K562 (cell line): Measurements from ENCODE around the gene SLC22A4. TPM values are rescaled to one million over a fixed set of nuclear protein-coding genes. Genes with fewer than 3 reads are reported as not detected.

Source experiments
- ATAC-seq: fragments of 200-7000 bp; cut with Tn5 transposase; 3 replicates; pipeline ENCODE4 v1.9.1; 2020; ENCODE audit warnings: moderate library complexity
- BruUV-seq: library from RNA; stranded (reverse); fragments of 400-500 nt; replicated peaks from 2 replicates; lab custom pipeline; 2021; lab: Mats Ljungman, UMichigan
- CTCF ChIA-PET: fragments of 300-600 bp; formaldehyde crosslinking; extraction: SDS; loops from one replicate; lab custom pipeline; 2021; ENCODE audit warnings: low intra/inter-chr PET ratio; lab: Yijun Ruan, JAX
- POLR2A ChIA-PET: fragments of 300-600, 350-650 bp; sonication (Branson Sonifier 250); formaldehyde crosslinking; extraction: SDS; loops from one replicate; lab custom pipeline; 2021; ENCODE audit warnings: antibody characterized with exemption, inconsistent platforms; lab: Yijun Ruan, JAX
- DNase-seq, 4 experiments: peaks; one replicate each; pipeline versions ENCODE4 v3.0.0 to v3.0.0-alpha.2; 2011 to 2018; ENCODE audit warnings: low spot score in 3 of 4, mixed read lengths in 3 of 4; ENCODE audit errors: extremely low read depth in 1 of 4
- FAIRE-seq: peaks from 2 replicates; lab custom pipeline; 2011; peaks lifted over from hg19 to GRCh38; lab: Jason Lieb, UNC
- H2AFZ ChIP-seq: 2 replicates; pipeline ENCODE4 v1.6.0; 2011; ENCODE audit warnings: low read depth, low read length, control low read depth, inconsistent platforms
- H3K27ac ChIP-seq: fragments of 200-600 bp; 3 replicates; pipeline ENCODE4 v1.8.0; 2011; ENCODE audit warnings: low read depth, mild to moderate bottlenecking, control low read depth, inconsistent platforms, low read length, moderate library complexity, mixed read lengths; ENCODE audit errors: extremely low read depth
- H3K27me3 ChIP-seq, 2 experiments: fragments of 300-600 bp in 1 of 2; 2 replicates in 1 of 2; 3 replicates in 1 of 2; pipeline versions ENCODE4 v1.6.0 to v1.8.0; 2011; ENCODE audit warnings: inconsistent platforms in 2 of 2, low read length in 2 of 2, mild to moderate bottlenecking in 1 of 2, mixed read lengths in 1 of 2, moderate library complexity in 1 of 2; ENCODE audit not compliant: control insufficient read depth in 2 of 2, insufficient read depth in 2 of 2
- H3K36me3 ChIP-seq: fragments of 300-600 bp; 3 replicates; pipeline ENCODE4 v1.8.0; 2011; ENCODE audit warnings: mild to moderate bottlenecking, low read length, inconsistent platforms; ENCODE audit not compliant: control insufficient read depth, insufficient read depth
- H3K4me1 ChIP-seq, 2 experiments: fragments of 200-600 bp in 1 of 2; replicated peaks in 1 of 2; 2 replicates in 1 of 2; 3 replicates in 1 of 2; pipeline versions ENCODE4 v1.5.1 to v1.8.0; 2011; ENCODE audit warnings: inconsistent platforms in 2 of 2, low read length in 2 of 2, mild to moderate bottlenecking in 1 of 2, mixed read lengths in 1 of 2, moderate library complexity in 1 of 2; ENCODE audit not compliant: control insufficient read depth in 2 of 2, insufficient read depth in 2 of 2
- H3K4me2 ChIP-seq: 2 replicates; pipeline ENCODE4 v1.6.1; 2011; ENCODE audit warnings: low read length, control low read depth, inconsistent platforms, mixed read lengths; ENCODE audit not compliant: insufficient read depth
- H3K4me3 ChIP-seq: fragments of 200-600 bp; sonication (generic), shearing (Covaris generic); 2 replicates; pipeline ENCODE4 v1.5.1; 2016; ENCODE audit warnings: control low read depth, inconsistent platforms
- H3K79me2 ChIP-seq: fragments of 200-600 bp; 3 replicates; pipeline ENCODE4 v1.8.0; 2011; ENCODE audit warnings: low read length, inconsistent platforms; ENCODE audit not compliant: control insufficient read depth, insufficient read depth
- H3K9ac ChIP-seq, 2 experiments: 2 replicates each; pipeline versions ENCODE4 v1.6.0 to v1.6.1; 2011; ENCODE audit warnings: low read depth in 2 of 2, low read length in 2 of 2, control low read depth in 1 of 2, inconsistent platforms in 1 of 2, mild to moderate bottlenecking in 1 of 2, mixed read lengths in 1 of 2; ENCODE audit not compliant: insufficient read depth in 1 of 2
- H3K9me1 ChIP-seq: one replicate; pipeline ENCODE4 v1.6.0; 2011; ENCODE audit warnings: inconsistent platforms, mild to moderate bottlenecking, low read length, moderate library complexity; ENCODE audit not compliant: control insufficient read depth, insufficient read depth
- H3K9me3 ChIP-seq: replicated peaks from 2 replicates; pipeline ENCODE4 v1.5.1; 2011; ENCODE audit warnings: low read depth, low read length, inconsistent platforms; ENCODE audit not compliant: control insufficient read depth, insufficient read depth
- H4K20me1 ChIP-seq: replicated peaks from 2 replicates; pipeline ENCODE4 v1.6.1; 2011; ENCODE audit warnings: low read length, inconsistent platforms, mixed read lengths; ENCODE audit not compliant: control insufficient read depth, insufficient read depth
- NRF1 ChIP-seq, 2 experiments: fragments of 450-650 bp; IDR thresholded peaks in 1 of 2; conservative IDR thresholded peaks in 1 of 2; 2 replicates each; pipeline ENCODE4 v1.6.1; 2014; ENCODE audit warnings: mild to moderate bottlenecking in 2 of 2
- POLR3A ChIP-seq: IDR thresholded peaks from 2 replicates; pipeline ENCODE4 v1.6.1; 2011; ENCODE audit warnings: borderline replicate concordance, mild to moderate bottlenecking, moderate library complexity; ENCODE audit not compliant: insufficient read length, insufficient read depth; ENCODE audit errors: extremely low read depth
- WGBS: fragments of 100-300 bp; shearing (Covaris generic); methylation state at CpG from one replicate; pipeline ENCODE4 v1.1.6; 2016; ENCODE audit warnings: low coverage, mixed read lengths; ENCODE audit not compliant: insufficient coverage; ENCODE audit errors: missing lambda C conversion rate; 5-methylcytosine and 5-hydroxymethylcytosine counted together
- in situ Hi-C: fragments of 300-500 bp; cut with MboI; formaldehyde crosslinking; loops from 4 replicates; pipeline ENCODE4 v1.15.0; 2018; ENCODE audit warnings: inconsistent platforms, mixed read lengths
- intact Hi-C: fragments of 100-400 bp; cut with micrococcal nuclease; formaldehyde crosslinking; loops from 2 replicates; pipeline ENCODE4 v1.14.2; 2022
- polyA plus RNA-seq, 8 experiments: library from polyadenylated mRNA; depleted of rRNA in 4 of 8; stranded (reverse) in 5 of 8; unstranded in 3 of 8; fragments of >200 nt; fragmentation: Nextera tagmentation in 2 of 8; fragmentation: Illumina TruSeq in 1 of 8; extraction: Ambion mirVana in 2 of 8; extraction: Trizol in 1 of 8; gene quantifications; 2 replicates each; pipeline versions ENCODE4 v1.2.1 to v1.2.3, GENCODE V29; 2011 to 2014; ENCODE audit warnings: inconsistent platforms in 1 of 8, missing spikeins in 1 of 8
- total RNA-seq, 7 experiments: library from RNA; depleted of rRNA in 6 of 7; stranded (reverse); fragments of >200 nt in 6 of 7; fragmentation: Illumina TruSeq in 2 of 7; extraction: Trizol in 2 of 7; gene quantifications; 2 replicates each; pipeline versions ENCODE4 v1.2.1 to v1.2.3, GENCODE V29; 2011 to 2021; ENCODE audit warnings: low replicate concordance in 1 of 7
- TF ChIP-seq, protein P1 (sequence below): conservative IDR thresholded peaks from 2 replicates; pipeline ENCODE4 v1.6.1; 2011; ENCODE audit warnings: low read depth, mild to moderate bottlenecking, low read length; ENCODE audit not compliant: control insufficient read depth

The SLC22A4 gene
- total and polyA plus RNA-seq, 9 of the 15 experiments (the other 6 are each of a cell fraction or from before 2014, with no cell fraction given), result 2.7 to 9.5 (median 6.2) TPM

GRCh38 chr5:132266031-132266835 lies 28.0 kb upstream of the SLC22A4 start:
- Histone ChIP-seq H3K9me1 (no peaks in the 10 kb centered on the region), H3K4me1 (peaks cover 17 to 33% of the 10 kb centered on the region in 2 experiments; a peak in 4 of 5 replicates), H2AFZ (no peak overlapping the region), H3K9ac (0 out of 4 replicates have a peak overlapping the region, but pooled peaks of 1 of the 2 experiments have one; percentile 15), H3K27me3 (no peaks in the 10 kb centered on the region), H4K20me1 (no peaks in the 10 kb centered on the region), H3K79me2 (0 out of 3 replicates have a peak, but pooled peaks cover 4% of the 10 kb centered on the region), H3K9me3 (no peaks in the 10 kb centered on the region), H3K27ac (no peak overlapping the region), H3K4me2 (no peak overlapping the region), H3K4me3 (no peak overlapping the region), H3K36me3 (peaks cover 15% of the 10 kb centered on the region; the same call in 2 of the 3 replicates)
- TF ChIP-seq NRF1 (conservative IDR thresholded peaks at IDR 0.05 in 1 of 2, IDR thresholded peaks at IDR 0.05 in 1 of 2) (0 out of 4 replicates have a peak, but pooled peaks of 1 of the 2 experiments have one; percentile 2), POLR3A (no peak)
- TF ChIP-seq, protein P1, sequence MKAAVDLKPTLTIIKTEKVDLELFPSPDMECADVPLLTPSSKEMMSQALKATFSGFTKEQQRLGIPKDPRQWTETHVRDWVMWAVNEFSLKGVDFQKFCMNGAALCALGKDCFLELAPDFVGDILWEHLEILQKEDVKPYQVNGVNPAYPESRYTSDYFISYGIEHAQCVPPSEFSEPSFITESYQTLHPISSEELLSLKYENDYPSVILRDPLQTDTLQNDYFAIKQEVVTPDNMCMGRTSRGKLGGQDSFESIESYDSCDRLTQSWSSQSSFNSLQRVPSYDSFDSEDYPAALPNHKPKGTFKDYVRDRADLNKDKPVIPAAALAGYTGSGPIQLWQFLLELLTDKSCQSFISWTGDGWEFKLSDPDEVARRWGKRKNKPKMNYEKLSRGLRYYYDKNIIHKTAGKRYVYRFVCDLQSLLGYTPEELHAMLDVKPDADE, result no peak
- no peak for DNase-seq
- no TSS peak for BruUV-seq
- WGBS, result 81% methylated on average over 7 of the region's 7 CpGs
- in situ Hi-C loops (no loop called here), intact Hi-C loops (no loop called here)
- ATAC-seq, result no peak
- CTCF ChIA-PET, result no interaction called here
- POLR2A ChIA-PET, result no interaction called here
- peak; percentile 23 for FAIRE-seq
